Pancreas (tissue), 10 donors: ENCODE data around the gene AUTS2. TPM values are rescaled to one million over a fixed set of nuclear protein-coding genes. Genes with fewer than 3 reads are reported as not detected.

Experiments used
- ATAC-seq, 4 donors: fragments of 200-7000 bp; cut with Tn5 transposase; one replicate each; pipeline versions ENCODE4 v1.8.0 to v1.9.1; 2020; ENCODE audit warnings: mild to moderate bottlenecking in 4 of 4, moderate library complexity in 4 of 4
- DNase-seq, 6 donors: peaks; one replicate each; pipeline ENCODE4 v3.0.0-alpha.2; 2020
- FAIRE-seq: peaks from 2 replicates; lab custom pipeline; 2012; peaks lifted over from hg19 to GRCh38; lab: Jason Lieb, UNC
- H3K27ac ChIP-seq, 4 donors: fragments of 200-600 bp; sonication (generic); 1 replicate in 3 of 4; 2 replicates in 1 of 4; pipeline versions ENCODE4 v1.5.0 to v1.8.0; 2020
- H3K27me3 ChIP-seq, 4 donors: fragments of 200-600 bp; one replicate each; pipeline ENCODE4 v1.8.0; 2021
- H3K36me3 ChIP-seq, 3 donors: fragments of 200-600 bp; sonication (generic) in 1 of 3; one replicate each; pipeline versions ENCODE4 v1.5.0 to v1.8.0; 2020 to 2021
- H3K4me1 ChIP-seq, 3 donors: fragments of 200-600 bp; one replicate each; pipeline ENCODE4 v1.8.0; 2021
- H3K4me3 ChIP-seq, 4 donors: fragments of 200-600 bp; sonication (generic) in 2 of 4; one replicate each; pipeline versions ENCODE4 v1.5.0 to v1.8.0; 2020 to 2021
- H3K9me3 ChIP-seq, 4 donors: fragments of 200-600 bp; one replicate each; pipeline ENCODE4 v1.8.0; 2021
- WGBS, 2 donors: extraction: QIAGEN DNeasy Blood & Tissue Kit; methylation state at CpG; one replicate each; pipeline ENCODE4 v1.1.7; 2013; 5-methylcytosine and 5-hydroxymethylcytosine counted together
- intact Hi-C, 3 donors: fragments of 100-400 bp; cut with DNase I; formaldehyde crosslinking; loops; one replicate each; pipeline versions ENCODE4 v1.11.1 to v1.14.2; 2022
- polyA plus RNA-seq, 2 donors: library from polyadenylated mRNA; stranded (reverse); fragments of 200-250 nt; gene quantifications; one replicate each; pipeline ENCODE4 v1.2.3, GENCODE V29; 2013
- total RNA-seq, 6 donors: library from RNA; stranded (reverse); fragmentation: NEBNext Ultra II Directional in 4 of 6; extraction: Animal tissue kit (Norgen Biotek cat#: 25700) in 4 of 6; gene quantifications; one replicate each; pipeline versions ENCODE4 v1.2.1 to v1.2.4, GENCODE V29; 2021 to 2023
- TF ChIP-seq, protein P1 (sequence below), 4 donors: fragments of 200-600 bp; sonication (generic) in 3 of 4; IDR thresholded peaks; one replicate each; pipeline versions ENCODE4 v1.5.0 to v1.8.0; 2021; ENCODE audit warnings: antibody characterized with exemption in 4 of 4
- donor health status: healthy with polysubstance abuse.
- donor health status: DM: no; HTN: no; CAD: no; lungs with moderate emphysema.
- donor health status: DM: no; HTN: no; CAD: no.
- donor health status: control.
- donor health status: control.
- donor health status: Bipolar disorder and iron deficiency.
- donor health status: DM: yes; HTN: yes; CAD: no.
- donor health status: DM: no; HTN: no; CAD: no.
- donor health status: DM: no; HTN: no; CAD: no.
- donor health status: DM: yes; HTN: yes; CAD: no.

The AUTS2 gene
- total and polyA plus RNA-seq, 8 donors, result 5.8 to 16.8 (median 9.9) TPM

DNA sequence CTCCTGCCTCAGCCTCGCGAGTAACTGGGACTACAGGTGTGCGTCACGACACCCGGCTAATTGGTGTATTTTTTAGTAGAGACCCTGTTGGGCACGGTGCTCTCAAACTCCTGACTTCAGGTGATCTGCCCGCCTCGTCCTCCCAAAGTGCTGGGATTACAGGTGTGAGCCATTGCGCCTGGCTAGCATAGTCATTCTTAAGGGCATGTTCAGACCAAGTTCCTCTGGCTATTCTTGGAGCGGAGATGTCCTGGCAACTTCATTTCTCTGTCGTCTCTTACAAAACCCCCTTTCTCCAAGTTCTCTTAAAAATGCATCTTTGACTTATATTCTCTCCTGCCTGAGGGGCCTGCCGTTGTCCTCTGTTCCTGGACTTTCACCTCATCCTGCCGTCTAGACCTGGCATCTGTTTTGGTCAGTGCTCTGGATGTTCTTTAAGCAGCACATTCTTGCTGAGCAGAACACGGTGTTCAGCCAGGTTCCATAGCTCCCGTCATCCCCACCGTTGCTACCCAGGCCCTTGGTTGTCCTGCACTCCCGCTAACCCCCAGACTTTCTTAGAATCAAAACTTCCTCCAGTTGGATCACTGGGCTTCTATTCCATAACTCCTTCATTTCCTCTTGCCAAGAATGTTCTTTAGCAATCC, 1023.8 kb downstream of the AUTS2 start:
- H3K36me3 ChIP-seq, result no peaks in the 10 kb centered on the region
- TF ChIP-seq, protein P1, sequence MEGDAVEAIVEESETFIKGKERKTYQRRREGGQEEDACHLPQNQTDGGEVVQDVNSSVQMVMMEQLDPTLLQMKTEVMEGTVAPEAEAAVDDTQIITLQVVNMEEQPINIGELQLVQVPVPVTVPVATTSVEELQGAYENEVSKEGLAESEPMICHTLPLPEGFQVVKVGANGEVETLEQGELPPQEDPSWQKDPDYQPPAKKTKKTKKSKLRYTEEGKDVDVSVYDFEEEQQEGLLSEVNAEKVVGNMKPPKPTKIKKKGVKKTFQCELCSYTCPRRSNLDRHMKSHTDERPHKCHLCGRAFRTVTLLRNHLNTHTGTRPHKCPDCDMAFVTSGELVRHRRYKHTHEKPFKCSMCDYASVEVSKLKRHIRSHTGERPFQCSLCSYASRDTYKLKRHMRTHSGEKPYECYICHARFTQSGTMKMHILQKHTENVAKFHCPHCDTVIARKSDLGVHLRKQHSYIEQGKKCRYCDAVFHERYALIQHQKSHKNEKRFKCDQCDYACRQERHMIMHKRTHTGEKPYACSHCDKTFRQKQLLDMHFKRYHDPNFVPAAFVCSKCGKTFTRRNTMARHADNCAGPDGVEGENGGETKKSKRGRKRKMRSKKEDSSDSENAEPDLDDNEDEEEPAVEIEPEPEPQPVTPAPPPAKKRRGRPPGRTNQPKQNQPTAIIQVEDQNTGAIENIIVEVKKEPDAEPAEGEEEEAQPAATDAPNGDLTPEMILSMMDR (IDR thresholded peaks at IDR 0.05), result no peak
- H3K27me3 ChIP-seq, result no peaks in the 10 kb centered on the region
- no peak overlapping the region for H3K4me3 ChIP-seq
- WGBS, 2 donors, result 89 to 91% methylated on average over 17 of the region's 17 CpGs
- H3K27ac ChIP-seq, result no peak overlapping the region
- FAIRE-seq, result no peak
- intact Hi-C loops, result no loop called here
- ATAC-seq, result no peak
- no peaks in the 10 kb centered on the region for H3K9me3 ChIP-seq
- H3K4me1 ChIP-seq, result no peaks in the 10 kb centered on the region
- no peak for DNase-seq

DNA sequence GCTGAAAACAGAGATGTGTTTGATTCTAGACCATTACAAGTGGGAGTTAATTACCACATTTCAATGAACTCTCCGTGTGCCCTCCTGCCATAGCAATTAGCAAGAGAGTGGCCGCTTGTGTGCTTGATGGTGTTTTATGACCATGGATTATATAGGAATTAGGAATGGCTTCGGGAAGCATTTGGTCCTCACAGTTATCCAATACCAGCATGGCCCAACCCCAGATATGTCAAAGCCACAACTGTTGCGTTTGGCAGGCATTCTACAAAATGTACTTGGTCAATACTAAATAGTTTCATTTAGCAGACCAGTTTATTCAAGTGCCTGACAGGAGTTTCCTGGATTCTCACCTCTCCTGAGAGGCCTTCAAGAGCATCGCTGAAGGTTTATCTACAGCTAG, 1024.7 kb downstream of the AUTS2 start:
- TF ChIP-seq, protein P1 (IDR thresholded peaks at IDR 0.05), result no peak
- Histone ChIP-seq H3K4me3 (no peak overlapping the region), H3K9me3 (no peaks in the 10 kb centered on the region), H3K4me1 (no peaks in the 10 kb centered on the region), H3K27ac (no peak overlapping the region), H3K27me3 (no peaks in the 10 kb centered on the region), H3K36me3 (no peaks in the 10 kb centered on the region)
- DNase-seq (no peak), FAIRE-seq (no peak), ATAC-seq (no peak)
- intact Hi-C loops, result no loop called here
- WGBS, 2 donors, result 86 to 89% methylated on average over 5 of the region's 5 CpGs

DNA sequence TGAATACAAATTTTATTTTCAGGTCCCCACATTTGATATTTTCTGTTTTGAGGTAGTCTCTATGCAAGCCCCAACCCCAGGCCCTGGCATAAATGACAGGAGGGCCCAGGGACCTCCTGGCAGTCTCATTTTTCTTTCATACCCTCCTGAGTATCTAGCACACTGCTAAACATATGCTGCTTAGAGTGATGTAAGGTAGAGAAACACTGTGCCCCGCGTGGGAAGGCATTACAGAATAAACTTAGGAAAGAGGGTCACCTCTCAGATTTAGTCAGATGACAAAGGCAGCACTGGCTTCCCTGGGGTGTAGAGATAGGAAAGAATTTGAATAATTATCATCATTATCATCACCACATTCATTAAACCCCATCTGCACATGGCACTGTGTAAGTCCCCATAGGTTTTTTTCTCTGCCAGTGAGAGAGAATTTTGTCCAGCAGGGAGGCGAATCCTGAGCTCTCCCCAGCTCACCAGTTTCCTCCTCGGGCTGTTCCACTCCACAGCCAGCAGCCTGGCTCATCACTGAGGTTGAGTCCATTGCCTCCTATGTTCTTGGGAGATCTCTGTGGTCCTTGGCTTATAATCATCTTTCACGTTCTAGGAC, 1026.3 kb downstream of the AUTS2 start:
- FAIRE-seq (no peak), DNase-seq (no peak), ATAC-seq (no peak)
- H3K27me3 ChIP-seq, result no peaks in the 10 kb centered on the region
- H3K27ac ChIP-seq, result no peak overlapping the region
- H3K9me3 ChIP-seq, result no peaks in the 10 kb centered on the region
- 81 to 90% methylated on average over 5 of the region's 5 CpGs for WGBS, 2 donors
- no peak overlapping the region for H3K4me3 ChIP-seq
- TF ChIP-seq, protein P1 (IDR thresholded peaks at IDR 0.05), result no peak
- no peaks in the 10 kb centered on the region for H3K36me3 ChIP-seq
- no peaks in the 10 kb centered on the region for H3K4me1 ChIP-seq
- intact Hi-C loops, result no loop called here

DNA sequence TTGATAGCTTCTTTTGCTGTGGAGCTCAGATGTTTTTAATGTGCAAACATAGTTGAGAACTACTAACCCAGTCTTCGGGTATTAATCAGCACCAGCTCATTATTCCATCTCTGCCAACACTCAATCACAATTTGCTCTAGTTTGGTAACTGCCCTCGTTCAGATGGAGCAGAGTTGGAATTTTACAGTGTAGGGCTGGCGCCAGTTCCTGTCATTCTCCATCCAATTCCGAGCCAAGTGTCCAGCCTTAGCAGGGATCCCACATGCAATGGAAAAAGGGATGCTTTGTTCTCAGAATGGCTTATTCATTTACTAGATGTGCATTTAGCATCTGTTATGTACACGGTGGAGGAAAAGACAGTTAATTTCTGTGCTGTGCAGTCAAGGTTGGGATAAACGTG, 1029.2 kb downstream of the AUTS2 start:
- Histone ChIP-seq H3K27ac (no peak overlapping the region), H3K36me3 (no peaks in the 10 kb centered on the region), H3K4me1 (no peaks in the 10 kb centered on the region), H3K27me3 (no peaks in the 10 kb centered on the region), H3K9me3 (no peaks in the 10 kb centered on the region), H3K4me3 (no peak overlapping the region)
- ATAC-seq (peak in 2 of 4 donors; percentile 72 to 76), DNase-seq (peak in 1 of 6 donors; percentile 22), FAIRE-seq (no peak)
- intact Hi-C loops, result no loop called here
- 28 to 37% methylated on average over 6 of the region's 6 CpGs for WGBS, 2 donors
- TF ChIP-seq, protein P1 (IDR thresholded peaks at IDR 0.05), result no peak

DNA sequence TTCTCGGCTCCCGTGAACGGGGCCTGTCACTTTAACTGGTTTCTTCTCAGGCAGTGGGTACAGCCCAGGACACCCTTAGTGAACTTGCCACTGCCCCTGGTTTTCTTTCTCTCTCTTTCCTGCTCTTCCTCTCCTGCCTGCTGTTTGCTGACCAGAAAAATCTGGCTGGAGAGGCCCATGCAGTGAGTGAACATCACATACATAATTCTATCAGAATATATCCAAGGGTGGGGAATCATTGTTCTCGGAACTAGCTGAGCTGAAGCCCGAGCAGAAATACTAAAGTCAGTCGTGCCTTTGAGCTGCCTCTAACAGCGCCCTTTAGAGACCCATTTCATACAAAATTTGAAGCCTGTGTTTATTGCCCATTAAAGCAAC, 1032.2 kb downstream of the AUTS2 start:
- Histone ChIP-seq H3K4me1 (no peaks in the 10 kb centered on the region), H3K9me3 (no peaks in the 10 kb centered on the region), H3K27me3 (no peaks in the 10 kb centered on the region), H3K4me3 (no peak overlapping the region), H3K36me3 (no peaks in the 10 kb centered on the region), H3K27ac (no peak overlapping the region)
- DNase-seq (no peak), ATAC-seq (no peak), FAIRE-seq (no peak)
- 70 to 76% methylated on average over 7 of the region's 7 CpGs for WGBS, 2 donors
- TF ChIP-seq, protein P1 (IDR thresholded peaks at IDR 0.05), result no peak
- intact Hi-C loops, result no loop called here
